RPMI7951 (cell line): ENCODE results near the gene HEATR5A. TPM values are rescaled to one million over a fixed set of nuclear protein-coding genes. Genes with fewer than 3 reads are reported as not detected.

Experiments used
- DNase-seq: peaks from one replicate; pipeline ENCODE4 v3.0.0-alpha.2; 2012; ENCODE audit warnings: low read depth
- total RNA-seq: library from RNA; depleted of rRNA; stranded (reverse); fragments of >200 nt; shearing (Covaris generic); gene quantifications from 2 replicates; pipeline ENCODE4 v1.2.3, GENCODE V29; 2014

Gene HEATR5A
- total RNA-seq, 1 experiment from 2014 or later = 19.6 TPM

DNA sequence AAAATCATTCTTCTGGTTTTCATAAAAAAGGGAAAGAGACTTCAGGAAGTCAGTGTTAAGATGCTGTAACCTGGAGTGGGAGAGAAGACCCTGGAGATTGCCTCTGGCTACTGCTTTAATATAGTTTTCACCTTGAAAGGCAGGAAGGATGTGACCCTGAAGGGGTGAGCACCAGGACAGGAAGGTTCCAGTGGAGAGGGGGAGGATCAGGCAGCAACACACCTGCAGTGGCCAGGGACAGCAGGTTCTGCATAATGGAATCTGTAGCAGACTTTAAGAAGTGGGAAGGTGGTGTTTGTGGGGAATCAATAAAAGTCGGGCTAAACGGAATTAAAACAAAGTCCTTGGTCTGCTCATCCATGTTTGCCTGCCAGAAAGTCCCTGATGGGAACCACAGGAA lies 6.3 kb upstream of the HEATR5A start:
- no peak for DNase-seq

DNA sequence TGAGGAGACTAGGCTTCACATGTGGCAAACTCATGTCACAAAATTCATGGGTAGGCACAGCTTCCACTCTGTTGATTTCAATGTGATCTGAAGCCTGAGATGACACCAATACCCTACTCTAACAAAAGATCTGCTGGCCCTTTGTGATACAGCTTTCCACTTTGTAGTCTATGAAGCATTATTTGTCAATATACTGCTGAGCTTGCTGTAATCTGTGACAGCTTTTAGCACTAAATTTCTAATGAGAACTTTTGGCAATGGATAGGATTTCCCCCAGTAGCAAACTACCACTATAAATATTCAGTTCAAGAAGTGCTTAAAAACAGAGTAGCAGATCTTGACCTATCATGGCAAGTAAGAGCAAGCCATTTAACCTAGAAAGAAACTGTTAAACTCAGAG lies 5.6 kb upstream of the HEATR5A start:
- DNase-seq = no peak

DNA sequence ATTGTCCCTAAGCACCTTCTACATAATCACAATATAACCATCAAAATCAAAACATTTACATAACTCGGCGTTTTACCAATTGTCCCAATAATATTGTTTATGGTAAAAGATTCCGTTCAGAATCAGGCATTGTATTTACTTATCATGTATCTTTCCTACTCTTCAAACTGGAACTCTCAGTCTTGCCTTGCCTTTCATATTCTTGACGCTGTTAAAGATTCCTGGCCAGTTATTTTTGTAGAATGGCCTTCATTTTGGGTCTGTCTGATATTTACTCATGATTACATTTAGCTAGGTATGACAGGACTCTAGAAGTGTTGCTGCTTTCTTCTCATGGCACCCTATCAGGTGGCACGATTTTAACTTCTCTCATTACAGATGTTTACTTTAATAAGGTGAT lies 850 bp upstream of the HEATR5A start:
- DNase-seq = no peak

- DNase-seq = peak; percentile 54
Observed at GRCh38 chr14:31419967-31420318, 407 bp downstream of the HEATR5A start.

DNA sequence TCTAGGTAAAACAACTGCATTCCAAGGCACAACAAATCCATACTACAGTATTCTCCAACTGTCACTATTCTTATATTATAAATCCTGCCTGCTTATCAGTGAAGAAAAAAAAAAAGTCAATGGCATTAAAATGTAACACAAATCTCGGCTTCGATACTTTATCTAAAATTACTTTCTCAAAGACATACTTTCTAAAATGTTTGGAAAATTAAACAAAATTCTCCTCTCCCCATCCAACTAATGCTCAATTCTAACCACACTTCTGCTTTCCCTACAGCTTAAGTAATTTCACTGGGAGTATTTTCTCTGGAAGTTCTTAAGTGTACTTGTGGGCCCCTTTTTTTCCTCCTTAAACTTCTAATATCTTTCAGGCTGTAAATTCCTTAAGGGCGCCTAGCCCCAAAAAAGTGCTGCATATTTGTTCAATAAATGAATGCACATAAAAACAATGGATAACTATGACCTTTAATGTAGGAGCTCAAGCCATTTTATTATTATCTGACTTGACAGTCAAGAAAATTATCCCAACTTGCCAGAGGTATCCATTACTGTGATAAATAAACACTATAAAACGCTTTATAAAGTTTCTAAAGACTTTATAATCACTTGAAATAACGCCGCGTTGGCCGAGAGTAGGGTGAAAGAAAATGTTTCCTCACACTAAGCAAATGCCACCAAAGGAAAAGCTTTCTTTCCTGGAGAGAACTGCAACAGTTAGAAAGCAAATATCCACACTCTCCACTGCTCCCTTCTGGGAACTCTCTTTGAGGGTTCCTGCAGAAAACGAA lies 977 bp downstream of the HEATR5A start:
- no peak for DNase-seq

GRCh38 chr14:31418440-31418839 lies 1.9 kb downstream of the HEATR5A start:
- DNase-seq = no peak

- no peak for DNase-seq
Observed at GRCh38 chr14:31414190-31414833, 6.0 kb downstream of the HEATR5A start.

DNA sequence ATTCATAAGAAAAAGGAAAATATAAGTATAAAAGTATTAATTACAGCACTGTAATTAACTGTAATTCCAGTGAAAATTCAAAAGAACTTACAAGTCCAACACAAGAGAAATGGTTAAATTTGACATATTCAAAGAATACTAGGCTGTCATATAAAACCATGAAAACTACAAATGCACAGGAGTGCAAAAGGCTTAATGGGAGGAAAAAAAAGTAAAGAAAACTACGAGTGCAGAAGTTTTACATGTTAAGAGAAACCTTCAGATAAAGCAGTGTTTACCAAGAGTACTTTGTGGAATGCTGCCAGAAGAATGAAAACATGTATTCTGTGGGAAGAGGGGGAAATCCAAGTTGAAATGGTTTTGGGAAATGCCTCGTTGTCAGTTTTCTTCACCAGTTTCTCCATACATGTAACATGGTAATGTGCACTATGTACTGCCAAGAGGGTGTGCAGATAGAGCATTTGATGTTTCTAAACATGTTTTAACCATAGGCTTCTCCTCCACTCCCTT lies 9.1 kb downstream of the HEATR5A start:
- no peak for DNase-seq

- DNase-seq = no peak
Observed at GRCh38 chr14:31410048-31410650, 10.2 kb downstream of the HEATR5A start.

GRCh38 chr14:31408421-31408820 lies 11.9 kb downstream of the HEATR5A start:
- DNase-seq = no peak

DNA sequence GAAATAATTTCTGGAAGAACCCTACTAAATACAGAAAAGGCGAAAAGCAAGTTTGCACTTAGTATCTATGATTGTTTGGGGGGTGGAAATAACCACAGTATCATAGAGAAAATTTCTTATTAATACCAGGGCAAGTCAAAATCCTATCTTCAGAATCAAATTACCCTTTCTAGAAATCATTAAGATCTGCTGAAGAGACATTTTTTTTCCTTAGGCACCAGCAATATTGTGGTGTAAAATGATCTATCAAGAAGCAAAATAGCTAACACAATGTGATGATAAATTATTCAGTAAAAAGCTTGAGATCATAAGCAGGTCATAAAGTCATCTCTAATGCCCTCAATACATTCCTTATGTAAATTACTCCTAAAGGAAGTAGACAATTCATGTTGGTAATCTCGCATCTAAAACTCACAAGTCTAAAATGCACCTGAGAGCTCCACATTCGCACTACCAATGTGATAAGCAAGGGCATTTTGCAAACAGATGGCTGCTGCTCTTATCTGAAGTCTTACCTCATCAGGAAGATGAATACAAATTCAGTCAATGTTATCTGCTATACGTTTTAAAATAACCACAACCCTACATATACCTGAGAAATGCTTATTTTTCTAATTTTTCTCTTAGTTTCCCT lies 14.6 kb downstream of the HEATR5A start:
- no peak for DNase-seq

- no peak for DNase-seq
Observed at GRCh38 chr14:31405106-31405505, 15.2 kb downstream of the HEATR5A start.

DNA sequence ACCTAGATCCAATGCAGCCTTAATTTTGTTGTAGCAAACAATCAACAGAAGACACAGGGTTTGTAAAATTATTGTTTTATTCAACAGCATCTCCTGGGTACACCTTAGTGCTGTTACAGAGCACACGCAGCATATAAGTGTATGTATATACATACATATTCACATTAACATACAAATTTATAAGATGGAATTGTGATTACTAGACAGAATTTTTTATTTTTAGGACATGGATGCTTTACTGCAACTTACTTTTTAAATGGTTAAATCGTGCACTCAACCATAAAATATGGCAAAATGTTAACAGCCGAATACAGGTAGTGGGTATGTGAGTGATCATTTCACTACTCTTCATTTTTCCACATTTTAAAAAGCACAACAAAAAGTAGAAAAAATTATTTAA lies 16.6 kb downstream of the HEATR5A start:
- no peak for DNase-seq

GRCh38 chr14:31402764-31403439 lies 17.4 kb downstream of the HEATR5A start:
- no peak for DNase-seq

DNA sequence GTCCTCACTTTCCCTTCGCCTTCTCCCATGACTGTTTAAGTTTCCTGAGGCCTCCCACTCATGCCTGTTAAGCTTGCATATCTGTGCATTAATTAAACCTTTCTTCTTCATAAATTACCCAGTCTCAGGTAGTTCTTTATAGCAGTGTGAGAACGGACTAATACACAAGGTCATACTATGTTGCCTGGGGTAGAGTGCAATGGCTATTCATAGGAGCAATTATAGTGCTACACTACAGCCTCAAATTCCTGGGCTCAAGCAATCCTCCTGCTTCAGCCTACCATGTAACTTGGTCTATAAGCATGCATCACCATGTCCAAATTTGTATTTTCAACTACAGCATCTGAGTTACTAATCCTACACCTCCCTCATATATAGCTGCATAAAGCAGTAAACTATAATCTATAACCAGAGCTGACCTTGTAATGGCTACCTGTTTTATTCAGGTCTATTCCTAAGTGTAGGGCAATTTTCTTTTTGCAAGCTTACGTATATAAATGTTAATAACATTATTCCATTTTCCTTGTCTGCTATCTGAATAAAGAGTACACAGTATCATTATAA lies 18.9 kb downstream of the HEATR5A start:
- DNase-seq = no peak

GRCh38 chr14:31400031-31400638 lies 20.2 kb downstream of the HEATR5A start:
- DNase-seq = no peak

GRCh38 chr14:31395572-31396205 lies 24.7 kb downstream of the HEATR5A start:
- DNase-seq = no peak

DNA sequence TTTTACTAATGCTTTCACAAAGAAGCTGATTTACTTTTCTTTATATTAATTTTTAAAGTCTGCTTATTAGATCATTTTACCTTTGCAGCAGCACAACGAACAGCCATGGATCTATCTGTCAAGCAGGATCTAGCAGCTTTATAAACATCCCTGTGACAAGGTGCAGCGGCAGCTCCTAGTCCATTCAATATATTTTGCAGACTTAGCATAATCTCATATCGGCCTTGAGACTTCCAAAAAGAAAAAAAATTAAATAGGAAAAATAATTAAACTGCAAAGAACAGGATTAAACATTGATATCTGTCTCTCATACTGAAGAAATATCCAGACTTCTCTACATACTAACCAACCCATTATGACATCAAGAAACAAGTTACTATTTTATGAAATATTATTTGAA lies 25.2 kb downstream of the HEATR5A start:
- no peak for DNase-seq

- no peak for DNase-seq
Observed at GRCh38 chr14:31391977-31392503, 28.3 kb downstream of the HEATR5A start.

DNA sequence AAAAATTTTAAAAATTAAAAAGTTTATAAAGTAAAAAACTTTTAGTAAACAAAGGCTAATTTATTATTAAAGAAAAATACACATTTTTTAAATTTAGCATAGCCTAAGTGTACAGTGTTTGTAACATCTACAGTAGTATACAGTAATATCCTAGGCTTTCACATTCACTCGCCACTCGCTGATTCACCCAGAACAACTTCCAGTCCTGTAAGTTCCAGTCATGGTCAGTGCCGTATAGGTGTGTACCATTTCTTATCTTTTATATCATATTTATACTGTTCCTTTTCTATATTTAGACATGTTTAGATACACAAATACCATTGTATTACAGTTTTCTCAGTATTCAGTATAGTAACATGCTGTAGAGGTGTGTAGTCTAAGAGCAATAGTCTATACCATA lies 28.9 kb downstream of the HEATR5A start:
- DNase-seq = no peak
